AG04450 (cell line): ENCODE results near the gene PCDHGB7. TPM values are rescaled to one million over a fixed set of nuclear protein-coding genes. Genes with fewer than 3 reads are reported as not detected.
"Not testable (repeated sequence)": the region's sequence is repeated elsewhere in the genome, so short reads cannot be mapped to it uniquely, and the experiment has no call there.

ENCODE experiments used
- CTCF ChIA-PET: fragments of 300-600, 350-600 bp; formaldehyde crosslinking; extraction: SDS; loops from one replicate; lab custom pipeline; 2022; ENCODE audit warnings: antibody characterized with exemption, inconsistent platforms; lab: Charles Lee
- POLR2A ChIA-PET: fragments of 350-600 bp; formaldehyde crosslinking; extraction: SDS; loops from one replicate; lab custom pipeline; 2021; ENCODE audit warnings: antibody characterized with exemption, inconsistent platforms; lab: Yijun Ruan, JAX
- DNase-seq: peaks from one replicate; pipeline ENCODE4 v3.0.0-alpha.2; 2011; ENCODE audit warnings: low read depth, low spot score
- H3K27ac ChIP-seq: one replicate; pipeline ENCODE4 v1.5.1; 2012; ENCODE audit warnings: low read depth, low read length, control low read depth
- H3K27me3 ChIP-seq: one replicate; pipeline ENCODE4 v1.6.0; 2012; ENCODE audit warnings: low read length; ENCODE audit not compliant: control insufficient read depth, insufficient read depth
- H3K4me3 ChIP-seq: 2 replicates; pipeline ENCODE4 v1.5.1; 2011; ENCODE audit warnings: mild to moderate bottlenecking, low read depth, low read length, control low read depth
- H3K9me3 ChIP-seq: 2 replicates; pipeline ENCODE4 v1.5.1; 2012; ENCODE audit warnings: low read length; ENCODE audit not compliant: control insufficient read depth, insufficient read depth
- polyA plus RNA-seq: library from polyadenylated mRNA; depleted of rRNA; stranded (reverse); fragments of >200 nt; gene quantifications from 2 replicates; pipeline ENCODE4 v1.2.3, GENCODE V29; 2011
- TF ChIP-seq, protein P1 (sequence below): IDR thresholded peaks from 2 replicates; pipeline ENCODE4 v1.5.1; 2011; ENCODE audit warnings: low read depth, low read length, control low read depth, inconsistent platforms

PCDHGB7 gene
- polyA plus RNA-seq, 1 experiment, result 17.0 TPM

DNA sequence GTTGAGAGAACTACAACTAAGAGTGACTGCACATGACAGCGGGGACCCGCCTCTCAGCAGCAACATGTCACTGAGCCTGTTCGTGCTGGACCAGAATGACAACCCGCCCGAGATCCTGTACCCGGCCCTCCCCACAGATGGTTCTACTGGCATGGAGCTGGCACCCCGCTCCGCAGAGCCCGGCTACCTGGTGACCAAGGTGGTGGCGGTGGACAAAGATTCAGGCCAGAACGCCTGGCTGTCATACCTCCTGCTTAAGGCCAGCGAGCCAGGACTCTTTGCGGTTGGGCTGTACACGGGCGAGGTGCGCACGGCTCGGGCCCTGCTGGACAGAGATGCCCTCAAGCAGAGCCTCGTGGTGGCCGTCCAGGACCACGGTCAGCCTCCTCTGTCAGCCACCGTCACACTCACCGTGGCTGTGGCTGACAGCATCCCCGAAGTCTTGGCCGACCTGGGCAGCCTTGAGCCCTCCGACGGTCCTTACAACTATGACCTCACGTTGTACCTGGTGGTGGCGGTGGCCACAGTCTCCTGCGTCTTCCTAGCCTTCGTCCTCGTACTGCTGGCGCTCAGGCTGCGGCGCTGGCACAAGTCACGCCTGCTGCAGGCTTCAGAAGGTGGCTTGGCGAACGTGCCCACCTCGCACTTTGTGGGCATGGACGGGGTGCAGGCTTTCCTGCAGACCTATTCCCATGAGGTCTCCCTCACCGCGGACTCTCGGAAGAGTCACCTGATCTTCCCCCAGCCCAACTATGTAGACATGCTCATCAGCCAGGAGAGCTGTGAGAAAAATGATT is 32.8 kb upstream of the PCDHGB7 start:
- no peak overlapping the region for H3K27ac ChIP-seq
- no peak overlapping the region for H3K4me3 ChIP-seq
- no peak for DNase-seq
- POLR2A ChIA-PET, result no interaction called here
- CTCF ChIA-PET, result interaction anchor here (1.4 to 4.8 kb wide), 2 partner anchors 15 to 174 kb away, joined by 3 to 20 read pairs; no protein-coding TSS in a partner anchor
- TF ChIP-seq, protein P1, sequence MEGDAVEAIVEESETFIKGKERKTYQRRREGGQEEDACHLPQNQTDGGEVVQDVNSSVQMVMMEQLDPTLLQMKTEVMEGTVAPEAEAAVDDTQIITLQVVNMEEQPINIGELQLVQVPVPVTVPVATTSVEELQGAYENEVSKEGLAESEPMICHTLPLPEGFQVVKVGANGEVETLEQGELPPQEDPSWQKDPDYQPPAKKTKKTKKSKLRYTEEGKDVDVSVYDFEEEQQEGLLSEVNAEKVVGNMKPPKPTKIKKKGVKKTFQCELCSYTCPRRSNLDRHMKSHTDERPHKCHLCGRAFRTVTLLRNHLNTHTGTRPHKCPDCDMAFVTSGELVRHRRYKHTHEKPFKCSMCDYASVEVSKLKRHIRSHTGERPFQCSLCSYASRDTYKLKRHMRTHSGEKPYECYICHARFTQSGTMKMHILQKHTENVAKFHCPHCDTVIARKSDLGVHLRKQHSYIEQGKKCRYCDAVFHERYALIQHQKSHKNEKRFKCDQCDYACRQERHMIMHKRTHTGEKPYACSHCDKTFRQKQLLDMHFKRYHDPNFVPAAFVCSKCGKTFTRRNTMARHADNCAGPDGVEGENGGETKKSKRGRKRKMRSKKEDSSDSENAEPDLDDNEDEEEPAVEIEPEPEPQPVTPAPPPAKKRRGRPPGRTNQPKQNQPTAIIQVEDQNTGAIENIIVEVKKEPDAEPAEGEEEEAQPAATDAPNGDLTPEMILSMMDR, result no peak
- peaks cover 6% of the 10 kb centered on the region for H3K27me3 ChIP-seq
- peaks cover 56% of the 10 kb centered on the region for H3K9me3 ChIP-seq

DNA sequence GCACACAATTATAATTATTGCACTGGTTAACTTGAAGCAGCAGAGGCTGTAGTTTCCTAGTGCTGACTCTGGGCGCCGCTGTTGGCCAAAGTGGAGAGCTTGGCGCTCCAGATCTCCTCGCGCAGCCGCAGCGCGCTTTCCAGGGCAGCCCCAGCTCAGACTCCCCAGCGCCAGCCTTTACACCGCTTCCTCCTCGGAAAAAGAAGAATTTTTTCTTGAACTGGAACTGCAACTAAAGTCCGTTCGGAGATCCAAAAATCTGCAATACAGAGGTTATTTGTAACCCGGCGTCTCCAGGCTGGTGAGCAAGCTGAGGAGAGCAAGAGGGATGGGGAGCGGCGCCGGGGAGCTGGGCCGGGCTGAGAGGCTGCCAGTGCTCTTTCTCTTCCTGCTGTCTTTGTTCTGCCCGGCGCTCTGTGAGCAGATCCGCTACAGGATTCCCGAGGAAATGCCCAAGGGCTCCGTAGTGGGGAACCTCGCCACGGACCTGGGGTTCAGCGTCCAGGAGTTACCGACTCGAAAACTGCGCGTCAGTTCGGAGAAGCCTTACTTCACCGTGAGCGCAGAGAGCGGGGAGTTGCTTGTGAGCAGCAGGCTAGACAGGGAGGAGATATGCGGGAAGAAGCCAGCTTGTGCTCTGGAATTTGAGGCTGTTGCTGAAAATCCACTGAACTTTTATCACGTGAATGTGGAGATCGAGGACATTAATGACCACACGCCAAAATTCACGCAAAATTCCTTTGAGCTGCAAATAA is 29.7 kb upstream of the PCDHGB7 start, which contains the start of gene PCDHGB4:
PCDHGB4 (plus strand) TSS at position 142 of the 755 bp plus-strand sequence; CDS start at position 329, 187 bp downstream.
- DNase-seq, POLR2A ChIA-PET, H3K27ac ChIP-seq, H3K27me3 ChIP-seq: not testable (repeated sequence)
- peaks cover 56% of the 10 kb centered on the region for H3K9me3 ChIP-seq
- TF ChIP-seq, protein P1, result peak; percentile 43
- peak within 1 kb of the TSS; percentile 31; the same call in 1 of the 2 replicates for H3K4me3 ChIP-seq
- CTCF ChIA-PET, result interaction anchor here (0.7 to 4.8 kb wide), 3 partner anchors 57 to 176 kb away, joined by 3 to 20 read pairs (median 16); partner anchors contain the start of gene PCDHGA1

GRCh38 chr5:141388661-141389060 is 28.8 kb upstream of the PCDHGB7 start:
- CTCF ChIA-PET, result interaction anchor here (4.8 kb wide), 1 partner anchor 170 kb away, joined by 20 read pairs; no protein-coding TSS in a partner anchor
- no peak for DNase-seq
- H3K27me3 ChIP-seq, result peaks cover 2% of the 10 kb centered on the region
- POLR2A ChIA-PET, result no interaction called here
- no peak overlapping the region for H3K27ac ChIP-seq
- no peak overlapping the region for H3K4me3 ChIP-seq
- TF ChIP-seq, protein P1, result no peak
- H3K9me3 ChIP-seq, result peaks cover 56% of the 10 kb centered on the region

DNA sequence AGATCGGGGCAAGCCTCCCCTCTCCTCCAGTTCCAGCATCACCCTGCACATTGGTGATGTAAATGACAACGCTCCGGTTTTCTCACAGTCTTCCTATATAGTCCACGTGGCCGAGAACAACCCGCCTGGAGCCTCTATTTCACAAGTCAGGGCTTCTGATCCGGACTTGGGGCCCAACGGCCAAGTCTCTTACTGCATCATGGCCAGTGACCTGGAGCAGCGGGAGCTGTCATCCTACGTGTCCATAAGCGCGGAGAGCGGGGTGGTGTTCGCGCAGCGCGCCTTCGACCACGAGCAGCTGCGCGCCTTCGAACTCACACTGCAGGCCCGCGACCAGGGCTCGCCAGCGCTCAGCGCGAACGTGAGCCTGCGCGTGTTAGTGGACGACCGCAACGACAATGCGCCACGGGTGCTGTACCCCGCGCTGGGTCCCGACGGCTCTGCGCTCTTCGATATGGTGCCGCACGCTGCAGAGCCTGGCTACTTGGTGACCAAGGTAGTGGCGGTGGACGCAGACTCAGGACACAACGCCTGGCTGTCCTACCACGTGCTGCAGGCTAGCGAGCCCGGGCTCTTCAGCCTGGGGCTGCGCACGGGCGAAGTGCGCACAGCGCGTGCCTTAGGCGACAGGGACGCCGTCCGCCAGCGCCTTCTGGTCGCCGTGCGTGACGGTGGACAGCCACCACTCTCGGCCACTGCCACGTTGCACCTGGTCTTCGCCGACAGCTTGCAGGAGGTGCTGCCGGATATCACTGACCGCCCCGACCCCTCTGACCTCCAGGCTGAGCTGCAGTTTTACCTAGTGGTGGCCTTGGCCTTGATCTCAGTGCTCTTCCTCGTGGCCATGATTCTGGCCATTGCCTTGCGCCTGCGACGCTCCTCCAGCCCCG is 28.1 kb upstream of the PCDHGB7 start:
- CTCF ChIA-PET, result interaction anchor here (0.8 to 4.8 kb wide), 4 partner anchors 15 to 174 kb away, joined by 3 to 25 read pairs (median 12); no protein-coding TSS in a partner anchor
- Histone ChIP-seq H3K4me3 (no peak overlapping the region), H3K27me3 (no peaks in the 10 kb centered on the region), H3K27ac (no peak overlapping the region), H3K9me3 (peaks cover 55% of the 10 kb centered on the region)
- DNase-seq, result no peak
- TF ChIP-seq, protein P1, result no peak
- POLR2A ChIA-PET, result no interaction called here
